GM18517 (cell line): ENCODE measurements around the gene FAM216A.
"Not testable (repeated sequence)": the region's sequence is repeated elsewhere in the genome, so short reads cannot be mapped to it uniquely, and the experiment has no call there.

Experiments
- ATAC-seq: cut with Tn5 transposase; IDR thresholded peaks from one replicate; pipeline ENCODE4 v1.9.1; 2021; ENCODE audit warnings: mild to moderate bottlenecking, moderate library complexity; ENCODE audit not compliant: unreplicated experiment

Gene FAM216A, protein sequence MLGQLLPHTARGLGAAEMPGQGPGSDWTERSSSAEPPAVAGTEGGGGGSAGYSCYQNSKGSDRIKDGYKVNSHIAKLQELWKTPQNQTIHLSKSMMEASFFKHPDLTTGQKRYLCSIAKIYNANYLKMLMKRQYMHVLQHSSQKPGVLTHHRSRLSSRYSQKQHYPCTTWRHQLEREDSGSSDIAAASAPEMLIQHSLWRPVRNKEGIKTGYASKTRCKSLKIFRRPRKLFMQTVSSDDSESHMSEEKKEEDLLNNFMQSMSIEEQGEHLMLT

DNA sequence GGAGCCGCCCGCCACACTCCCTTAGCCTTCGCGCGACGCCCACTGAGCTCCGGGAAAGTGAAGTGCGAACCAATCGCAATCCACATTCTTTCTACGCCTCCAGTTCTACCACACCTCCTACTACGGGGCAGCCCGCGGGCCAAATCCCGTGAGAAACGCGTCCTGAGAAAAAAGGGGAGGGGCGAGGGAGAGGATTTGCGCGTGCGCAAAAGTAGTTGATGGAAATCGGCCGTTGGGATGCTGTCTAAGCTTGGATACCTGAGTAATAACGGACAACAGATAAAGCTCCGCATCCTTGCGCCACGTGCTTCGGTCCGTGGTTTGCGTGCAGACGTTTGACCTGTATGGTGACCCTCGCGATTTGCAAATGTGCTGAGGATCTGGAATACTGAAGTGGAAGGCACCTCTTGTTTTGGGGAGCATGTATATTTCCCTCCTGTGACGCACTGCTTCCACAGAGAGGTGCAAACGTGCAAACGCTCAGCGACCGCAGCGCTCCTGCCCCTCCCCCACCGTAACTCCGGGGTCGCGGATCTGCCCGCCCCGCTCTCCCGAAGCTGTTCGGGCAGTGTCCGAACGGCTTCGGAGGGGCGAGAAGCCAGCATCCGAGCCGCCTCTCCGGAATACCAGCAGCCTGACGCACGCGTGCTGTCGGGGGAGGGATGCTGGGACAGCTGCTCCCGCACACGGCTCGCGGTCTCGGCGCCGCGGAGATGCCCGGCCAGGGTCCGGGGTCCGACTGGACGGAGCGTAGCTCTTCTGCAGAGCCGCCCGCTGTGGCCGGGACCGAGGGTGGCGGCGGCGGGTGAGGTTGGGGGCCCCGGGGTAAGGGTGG, at the start of gene FAM216A, which contains the start of gene GPN3:
FAM216A (plus strand) TSS at position 632 of the 835 bp plus-strand sequence; CDS start at position 663, 31 bp downstream.
GPN3 (minus strand) TSS at position 44 of the 835 bp plus-strand sequence. CDS start 54 bp downstream, outside the sequence.
- peak; percentile 86 for ATAC-seq

DNA sequence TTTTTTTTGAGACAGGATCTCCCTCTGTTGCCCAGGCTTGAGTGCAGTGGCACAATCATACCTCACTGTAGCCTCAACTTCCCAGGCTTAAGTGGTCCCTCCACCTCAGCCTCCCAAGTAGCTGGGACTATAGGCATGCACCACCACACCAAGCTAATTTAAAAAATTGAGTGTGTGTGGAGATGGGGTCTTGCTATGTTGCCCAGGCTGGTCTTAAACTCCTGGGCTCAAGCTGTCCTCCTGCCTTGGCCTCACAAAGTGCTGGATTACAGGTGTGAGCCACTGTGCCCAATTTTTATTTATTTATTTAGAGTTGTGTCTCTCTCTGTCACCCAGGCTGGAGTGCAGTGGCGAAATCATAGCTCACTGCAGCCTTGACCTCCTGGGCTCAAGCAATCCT, 48.0 kb upstream of the FAM216A start:
- not testable (repeated sequence) for ATAC-seq

DNA sequence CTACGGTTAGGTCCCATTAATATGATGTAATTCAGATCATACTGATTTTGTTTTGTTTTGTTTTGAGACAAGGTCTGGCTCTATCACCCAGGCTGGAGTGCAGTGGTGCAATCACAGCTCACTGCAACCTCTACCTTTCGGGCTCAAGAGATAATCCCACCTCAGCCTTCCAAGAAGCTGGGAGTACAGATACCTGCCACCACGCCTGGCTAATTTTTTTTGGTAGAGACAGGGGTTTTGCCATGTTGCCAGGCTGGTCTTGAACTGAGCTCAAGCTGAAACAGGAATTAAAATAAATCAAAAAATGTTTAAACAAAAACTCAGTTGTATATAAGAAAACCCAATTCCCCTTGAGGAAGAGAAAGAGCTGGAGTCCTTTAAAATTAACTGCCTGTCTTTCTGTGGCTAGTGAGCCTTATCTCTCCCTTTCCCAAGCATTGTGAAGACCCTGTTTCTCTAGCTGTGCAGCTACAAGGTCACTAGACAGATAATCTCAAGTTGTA, 47.4 kb upstream of the FAM216A start:
- no peak for ATAC-seq

DNA sequence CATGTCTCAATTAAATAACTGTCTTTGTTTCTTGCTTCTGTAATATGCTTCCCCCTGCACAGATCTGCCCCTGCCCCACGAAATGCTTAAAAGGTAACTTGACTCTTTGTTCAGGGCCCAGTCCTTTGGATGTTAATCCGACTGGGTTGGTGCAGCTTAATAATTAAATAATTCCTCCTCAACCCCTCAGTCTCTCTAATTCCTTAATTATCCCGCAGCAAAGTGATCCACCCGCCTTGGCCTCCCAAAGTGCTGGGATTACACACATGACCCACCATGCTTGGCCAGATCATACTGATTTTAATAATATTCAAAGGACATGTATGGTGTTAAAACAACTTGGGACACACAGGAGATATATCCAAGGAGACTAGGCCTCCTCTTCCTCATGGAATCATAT, 46.9 kb upstream of the FAM216A start:
- no peak for ATAC-seq

DNA sequence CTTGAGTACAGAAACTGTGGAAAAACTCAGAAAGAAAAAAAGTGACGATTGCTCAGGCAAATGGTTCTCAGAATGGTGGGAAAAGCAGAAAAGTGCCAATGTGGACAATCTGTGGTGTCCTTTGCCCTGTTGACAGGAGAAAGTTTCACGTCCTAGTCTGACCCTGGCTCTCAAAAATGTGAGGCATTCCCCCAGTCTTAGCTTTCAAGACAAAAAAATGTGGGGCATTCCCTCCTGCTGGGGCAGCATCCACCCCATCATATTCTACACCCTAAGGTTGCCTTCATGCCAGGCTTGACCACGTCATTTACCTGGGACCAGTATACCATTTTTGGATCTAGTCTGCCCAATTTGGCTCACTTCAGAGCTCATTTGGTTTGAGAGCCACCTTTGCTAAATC, 44.4 kb upstream of the FAM216A start:
- ATAC-seq: no peak

DNA sequence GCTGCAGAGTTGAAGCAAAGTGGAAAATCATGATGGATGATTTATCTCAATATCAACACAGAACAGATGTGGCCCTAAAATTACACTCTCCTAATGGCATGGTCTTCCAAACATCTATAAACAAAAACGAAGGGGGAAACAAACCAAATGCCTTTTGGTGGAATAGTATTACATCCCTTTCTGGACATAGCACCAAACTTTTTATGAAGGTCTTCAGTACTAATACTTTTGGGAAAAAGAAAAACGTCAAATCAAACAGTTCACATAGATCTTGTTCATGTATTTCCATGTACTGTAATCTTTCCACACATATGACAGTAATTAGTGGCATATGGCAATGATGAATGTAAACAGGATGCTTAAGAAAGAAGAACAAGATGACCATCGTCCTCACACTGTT, 42.2 kb upstream of the FAM216A start:
- no peak for ATAC-seq

DNA sequence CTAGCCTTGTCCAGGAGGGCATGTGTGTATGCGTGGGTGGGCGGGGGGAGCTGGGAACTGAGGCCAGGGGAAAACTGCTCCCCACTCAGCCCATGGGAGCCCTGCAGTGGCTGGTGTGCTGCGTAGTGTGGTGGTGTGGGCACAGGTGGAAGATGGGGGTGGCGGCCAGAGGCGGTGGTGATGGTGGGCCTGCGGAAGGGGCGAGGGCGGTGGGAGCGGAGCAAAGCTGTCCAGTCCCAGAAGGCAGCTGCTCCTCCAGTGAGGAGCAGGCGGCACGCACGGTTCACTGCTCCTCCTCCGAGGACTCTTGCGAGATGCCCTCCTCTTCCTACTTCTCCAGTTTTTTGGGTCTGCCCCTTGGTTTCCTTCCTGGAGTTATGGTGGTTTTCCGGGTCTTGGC, 39.0 kb upstream of the FAM216A start:
- not testable (repeated sequence) for ATAC-seq

DNA sequence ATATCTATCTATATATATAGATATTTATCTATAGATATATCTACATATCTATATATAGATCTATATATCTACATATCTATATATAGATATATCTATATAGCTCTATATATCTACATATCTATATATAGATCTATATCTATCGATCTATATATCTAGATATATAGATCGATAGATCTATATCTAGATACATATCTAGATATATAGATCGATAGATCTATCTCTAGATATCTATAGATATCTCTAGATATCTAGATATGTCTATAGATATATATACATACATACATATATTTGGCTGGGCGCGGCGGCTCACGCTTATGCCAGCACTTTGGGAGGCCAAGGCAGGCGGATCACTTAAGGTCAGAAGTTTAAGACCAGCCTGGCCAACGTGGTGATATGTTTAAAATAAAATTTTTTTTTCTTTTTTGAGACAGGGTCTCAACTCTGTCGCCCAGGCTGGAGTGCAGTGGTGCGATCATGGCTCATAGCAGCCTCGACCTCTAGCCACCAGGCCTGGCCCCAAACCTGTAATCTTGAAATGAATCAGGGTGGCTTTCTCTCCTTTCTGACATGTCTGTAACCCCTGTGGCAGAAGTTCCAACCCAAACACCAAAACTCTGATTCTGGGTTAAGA, 36.6 kb upstream of the FAM216A start:
- ATAC-seq: peak; percentile 10

DNA sequence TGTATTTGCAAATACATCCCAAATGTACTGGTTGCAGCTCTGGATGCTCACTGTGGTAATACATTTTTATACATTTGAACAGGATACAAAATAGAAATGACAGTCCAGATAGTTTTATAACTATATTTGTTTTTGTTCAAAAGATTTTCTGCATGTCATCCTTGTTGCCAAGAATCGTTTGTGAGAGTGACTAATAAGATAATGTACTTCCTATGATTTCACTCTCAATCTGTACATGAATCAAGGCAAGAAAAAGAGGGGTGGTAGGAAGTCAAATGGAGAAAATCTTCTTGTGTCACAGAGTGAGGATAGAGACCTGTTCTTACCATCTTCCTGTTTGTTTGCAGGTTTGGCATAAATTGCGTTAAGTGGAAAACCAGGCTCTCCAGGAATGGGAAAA, 32.4 kb upstream of the FAM216A start:
- ATAC-seq: no peak

DNA sequence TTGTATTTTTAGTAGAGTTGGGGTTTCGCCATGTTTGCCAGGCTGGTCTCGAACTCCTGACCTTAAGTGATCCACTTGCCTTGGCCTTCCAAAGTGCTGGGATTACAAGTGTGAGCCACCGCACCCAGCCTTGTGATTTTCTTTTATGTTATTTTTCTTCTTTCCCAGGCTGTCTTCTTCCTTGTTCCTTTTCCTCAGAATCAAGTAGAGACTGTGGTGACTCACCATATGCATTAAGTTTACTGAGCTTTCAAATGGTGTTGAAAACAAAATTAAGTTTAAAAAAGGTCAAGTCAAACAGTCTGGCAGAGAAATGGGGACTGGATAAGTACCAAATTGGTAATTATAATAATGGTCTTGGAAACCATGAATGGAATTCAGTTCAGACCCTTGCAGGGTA, 24.2 kb upstream of the FAM216A start:
- ATAC-seq: no peak

DNA sequence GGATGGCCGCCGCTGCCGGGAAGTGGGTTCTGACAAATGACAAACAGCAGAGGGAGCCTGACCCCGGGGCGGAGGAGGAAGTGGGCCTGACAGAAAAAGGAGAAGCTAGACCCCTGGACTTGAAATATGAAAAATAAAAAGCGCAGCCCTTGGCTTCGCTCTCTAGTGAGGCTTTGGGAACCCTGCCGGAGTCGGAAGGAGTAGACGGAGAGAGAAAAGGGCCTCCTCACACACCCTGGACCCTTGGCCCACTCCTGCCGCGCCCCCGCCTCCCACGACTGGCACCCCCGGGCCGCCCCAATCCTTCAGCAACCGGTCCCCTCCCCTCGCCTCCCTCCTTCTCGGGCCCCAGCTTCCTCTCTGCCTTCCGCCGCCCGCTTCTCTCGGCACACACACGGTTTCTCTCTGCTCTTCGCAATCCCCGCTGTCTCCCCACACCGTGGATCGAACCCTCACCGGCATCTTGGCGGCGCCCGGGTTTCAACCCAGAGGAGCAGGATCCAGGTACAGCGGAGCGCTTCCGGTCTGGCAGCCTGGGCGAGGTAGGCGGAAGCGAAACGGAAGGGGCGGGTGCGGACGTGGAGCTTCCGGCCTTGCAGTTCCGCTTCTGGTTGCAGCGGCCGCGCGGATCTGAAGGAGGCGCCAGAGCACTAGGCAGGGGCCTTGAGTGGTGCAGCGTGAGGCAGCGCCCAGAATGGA, 18.7 kb upstream of the FAM216A start, which contains the start of gene ARPC3:
ARPC3 (minus strand) TSS at position 539 of the 699 bp plus-strand sequence; CDS start at position 462, 77 bp downstream.
- peak; percentile 89 for ATAC-seq

DNA sequence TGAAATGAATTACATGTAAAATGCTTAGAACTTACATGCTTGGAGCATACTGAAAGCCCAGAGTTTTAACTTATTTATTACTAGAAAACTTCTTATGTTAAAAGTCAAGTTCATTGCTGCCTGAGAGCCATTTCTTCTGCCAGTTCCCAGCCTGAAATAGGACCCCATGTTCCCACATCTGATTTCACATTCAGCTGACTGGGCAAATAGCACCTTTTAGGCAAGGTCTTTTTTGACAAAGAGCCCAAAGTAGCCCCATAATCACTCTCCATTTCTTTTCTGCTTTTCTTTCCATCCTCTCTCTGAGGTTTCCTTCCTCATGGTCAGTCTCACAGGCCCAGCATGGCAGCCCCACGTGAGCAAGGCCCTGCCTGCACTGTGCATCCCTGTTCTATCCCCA, 17.4 kb upstream of the FAM216A start:
- ATAC-seq: no peak

DNA sequence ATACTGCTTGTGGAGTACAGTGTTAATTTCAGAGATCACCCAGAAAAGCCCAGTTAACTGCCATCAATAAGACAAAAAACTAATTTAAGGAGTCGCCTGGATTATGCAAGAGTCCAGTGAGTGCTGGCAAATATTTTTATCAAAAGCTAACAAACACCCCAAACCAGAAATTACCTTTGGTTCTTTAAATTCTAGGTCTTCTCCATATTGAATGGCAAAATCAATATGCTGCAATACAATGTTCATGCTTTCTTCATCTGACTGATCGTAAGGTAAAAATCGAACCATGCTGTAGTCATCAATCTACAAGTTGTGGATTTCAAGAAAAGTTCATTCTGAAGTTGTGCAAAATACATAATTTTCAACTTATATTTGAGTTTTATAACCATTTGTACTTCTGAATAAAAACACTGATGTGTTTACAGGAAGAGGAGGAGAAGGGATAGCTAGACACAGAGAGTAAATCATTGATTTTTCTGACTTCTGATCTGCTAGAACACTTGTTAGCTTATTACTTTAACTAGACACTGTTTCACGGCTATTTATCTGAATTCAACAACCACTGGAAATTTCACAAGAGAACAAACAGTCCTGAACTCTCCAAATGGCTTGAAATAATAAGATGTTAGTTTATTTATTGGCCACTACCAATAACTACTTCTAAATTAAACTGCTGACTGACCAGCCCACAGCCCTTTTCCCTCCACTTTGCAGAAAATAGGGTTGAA, 14.9 kb upstream of the FAM216A start:
- no peak for ATAC-seq

DNA sequence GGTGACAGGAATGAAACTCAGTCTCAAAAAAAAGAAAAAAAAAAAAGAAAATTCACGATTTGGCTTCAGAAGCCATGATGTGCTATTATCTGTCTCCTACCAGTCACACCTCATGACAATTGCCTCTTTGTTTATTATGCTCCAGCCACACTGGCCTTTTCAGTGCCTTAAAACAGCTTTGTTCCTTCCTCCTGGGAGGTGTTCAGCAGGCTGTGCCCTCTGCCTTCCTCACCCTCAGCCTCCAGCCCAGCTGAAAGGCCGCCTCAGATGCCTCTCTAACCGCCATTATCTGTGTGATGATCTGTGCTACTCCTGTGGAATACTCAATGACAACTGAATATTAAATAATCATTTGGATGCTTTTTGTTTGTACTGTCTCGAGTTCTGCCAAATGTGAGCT, 9.9 kb upstream of the FAM216A start:
- ATAC-seq: no peak

DNA sequence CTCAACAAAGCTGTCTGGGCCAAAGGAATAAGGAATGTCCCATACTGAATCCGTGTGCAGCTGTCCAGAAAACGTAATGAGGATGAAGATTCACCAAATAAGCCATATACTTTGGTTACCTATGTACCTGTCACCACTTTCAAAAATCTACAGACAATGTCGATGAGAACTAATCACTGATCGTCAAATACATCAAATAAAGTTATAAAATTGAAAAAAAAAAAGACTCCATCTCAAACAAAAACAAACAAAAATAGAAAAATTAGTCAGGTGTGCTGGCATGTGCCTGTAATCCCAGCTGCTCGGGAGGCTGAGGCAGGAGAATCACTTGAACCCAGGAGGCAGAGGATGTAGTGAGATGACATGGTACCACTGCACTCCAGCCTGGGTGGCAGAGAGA, 7.5 kb upstream of the FAM216A start:
- ATAC-seq: not testable (repeated sequence)

DNA sequence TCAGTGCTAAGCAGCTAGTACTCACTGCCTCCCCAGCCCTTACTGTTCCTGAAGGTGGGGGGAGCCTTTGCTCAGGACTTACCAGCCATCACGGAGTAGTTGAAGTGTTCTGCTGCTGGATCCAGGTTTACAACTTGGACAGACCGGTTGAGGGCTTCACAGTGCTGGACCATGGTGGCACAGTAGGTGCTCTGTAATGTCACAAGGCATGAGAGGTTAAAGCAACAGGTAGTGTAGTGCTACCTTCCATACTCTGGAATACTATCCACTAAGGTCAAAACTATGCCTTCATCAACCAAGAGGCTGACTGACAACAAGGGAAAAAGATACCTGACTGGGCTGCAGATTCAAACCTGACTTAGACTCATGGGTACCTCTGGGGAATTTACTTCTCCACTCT, 3.6 kb upstream of the FAM216A start:
- ATAC-seq: no peak

DNA sequence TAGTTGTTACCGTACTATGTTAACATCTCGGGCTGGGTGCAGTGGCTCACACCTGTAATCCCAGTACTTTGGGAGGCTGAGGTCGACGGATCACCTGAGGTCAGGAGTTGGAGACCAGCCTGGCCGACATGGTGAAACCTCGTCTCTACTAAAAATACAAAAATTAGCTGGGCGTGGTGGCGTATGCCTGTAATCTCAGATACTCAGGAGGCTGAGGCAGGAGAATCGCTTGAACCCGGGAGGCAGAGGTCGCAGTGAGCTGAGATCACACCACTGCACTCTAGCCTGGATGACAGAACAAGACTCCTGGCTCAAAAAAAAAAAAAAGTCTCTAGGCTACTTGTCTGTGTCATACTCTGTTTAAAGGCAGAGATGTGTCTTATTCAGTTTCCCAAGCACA, 2.9 kb upstream of the FAM216A start:
- ATAC-seq: not testable (repeated sequence)

DNA sequence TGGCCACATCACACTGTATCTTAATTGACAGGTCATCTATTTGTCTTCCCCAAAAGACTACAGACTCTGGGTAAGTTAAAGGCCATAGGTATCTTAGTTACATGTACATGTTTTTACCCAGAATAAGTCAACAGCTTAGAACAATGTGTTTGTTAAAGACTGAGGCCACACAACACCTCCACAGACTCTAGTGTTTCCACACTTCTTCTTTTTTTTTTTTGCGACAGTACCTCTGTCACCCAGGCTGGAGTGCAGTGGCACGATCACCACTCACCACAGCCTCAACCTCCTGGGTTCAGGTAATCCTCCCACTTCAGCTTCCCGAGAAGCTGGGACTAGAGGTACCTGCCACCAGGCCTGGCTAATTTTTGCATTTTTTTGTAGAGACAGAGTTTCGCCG, 1.9 kb upstream of the FAM216A start:
- ATAC-seq: no peak

DNA sequence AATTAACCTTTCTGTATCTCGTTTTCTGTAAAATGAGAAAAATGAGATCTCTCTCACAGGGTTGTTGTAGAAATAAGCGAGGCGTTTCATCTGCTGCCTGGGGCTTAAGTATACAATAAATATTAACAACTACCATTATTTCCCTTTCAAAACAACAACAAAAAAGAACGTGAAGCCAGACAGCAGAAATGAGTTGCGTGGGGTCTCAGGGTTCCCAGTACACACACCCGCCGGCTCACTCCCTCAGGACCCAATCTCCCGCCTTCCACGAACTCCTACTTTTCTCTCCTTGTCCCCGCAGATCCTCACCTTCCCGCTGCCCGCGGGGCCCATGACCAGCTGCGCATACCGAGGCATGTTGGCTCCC, 815 bp upstream of the FAM216A start:
- ATAC-seq: no peak

DNA sequence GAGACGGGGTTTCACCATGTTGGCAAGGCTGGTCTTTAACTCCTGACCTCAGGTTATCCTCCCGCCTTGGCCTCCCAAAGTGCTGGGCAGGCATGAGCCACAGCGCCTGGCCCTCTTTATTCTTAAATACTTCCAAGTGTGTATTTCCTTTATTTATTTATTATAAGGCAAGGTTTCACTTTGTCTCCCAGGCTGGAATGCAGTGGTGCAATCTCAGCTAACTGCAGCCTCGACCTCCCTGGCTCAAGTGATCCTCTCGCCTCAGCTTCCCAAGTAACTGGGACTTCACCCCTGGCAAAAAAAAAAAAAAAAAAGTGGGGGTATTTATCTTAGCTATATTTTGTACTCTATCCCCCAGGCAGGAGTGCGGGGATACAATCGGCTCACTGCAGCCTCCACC, 6.8 kb downstream of the FAM216A start:
- no peak for ATAC-seq
